ENCODE measurements around the gene C2CD2L.
"Not testable (repeated sequence)": the region's sequence is repeated elsewhere in the genome, so short reads cannot be mapped to it uniquely, and the experiment has no call there.

The C2CD2L gene

GRCh38 chr11:119153049-119153818 is 46.1 kb downstream of the C2CD2L start:
- DNase-seq, result no peak

GRCh38 chr11:119154178-119154577 is 47.0 kb downstream of the C2CD2L start:
- DNase-seq, result no peak

- DNase-seq, result no peak
Measured at GRCh38 chr11:119155733-119156492, 48.8 kb downstream of the C2CD2L start.

GRCh38 chr11:119156496-119156895 is 49.4 kb downstream of the C2CD2L start:
- DNase-seq, result no peak

GRCh38 chr11:119157063-119157462 is 49.9 kb downstream of the C2CD2L start:
- no peak for DNase-seq

GRCh38 chr11:119158467-119158866 is 51.3 kb downstream of the C2CD2L start:
- DNase-seq, result no peak

GRCh38 chr11:119160151-119160550 is 53.0 kb downstream of the C2CD2L start:
- DNase-seq, result no peak

- DNase-seq, result no peak
Measured at GRCh38 chr11:119161871-119162270, 54.7 kb downstream of the C2CD2L start.

GRCh38 chr11:119166368-119167076 is 59.4 kb downstream of the C2CD2L start:
- DNase-seq, result no peak

- not testable (repeated sequence) for DNase-seq
Measured at GRCh38 chr11:119167077-119167458, 59.9 kb downstream of the C2CD2L start.

GRCh38 chr11:119167933-119168332 is 60.8 kb downstream of the C2CD2L start:
- no peak for DNase-seq

All from right hindlimb (tissue), 1 donor.